ENCODE measurements around the gene TSR1. TPM values are rescaled to one million over a fixed set of nuclear protein-coding genes. Genes with fewer than 3 reads are reported as not detected.

Gene TSR1
- total RNA-seq, 1 experiment from 2014 or later: 42.5 TPM

DNA sequence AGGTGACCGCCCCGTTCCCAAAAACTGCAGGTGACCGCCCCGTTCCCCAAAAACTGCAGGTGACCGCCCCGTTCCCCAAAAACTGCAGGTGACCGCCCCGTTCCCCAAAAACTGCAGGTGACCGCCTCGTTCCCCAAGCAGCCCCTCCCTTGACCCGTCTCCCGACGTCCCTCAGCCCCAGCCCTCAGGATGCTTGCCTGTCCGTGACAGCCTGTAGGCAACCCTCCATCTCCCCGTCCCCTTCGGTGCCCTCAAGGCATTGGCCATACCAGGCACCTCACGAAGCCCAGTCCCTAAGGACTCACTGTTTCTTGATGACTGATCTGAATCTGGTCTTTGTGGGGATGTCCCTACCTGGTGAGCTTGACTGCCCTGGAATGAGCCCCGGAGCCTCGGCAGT lies 26.2 kb upstream of the TSR1 start:
- intact Hi-C loops (cut with micrococcal nuclease; ENCODE audit: unreplicated experiment): no loop called here
- no TSS peak for BruUV-seq (replicated peaks)
- no peaks in the 10 kb centered on the region for H3K9me2 ChIP-seq (ENCODE audit: insufficient read depth)
- CTCF ChIA-PET: interaction anchor here (0.5 kb wide), 1 partner anchor 18 kb away, joined by 3 read pairs; no protein-coding TSS in a partner anchor
- no peaks in the 10 kb centered on the region for H3K27me3 ChIP-seq (ENCODE audit: insufficient read depth, low read depth)
- peaks cover 34% of the 10 kb centered on the region for H3F3A ChIP-seq (ENCODE audit: insufficient read depth, low read depth)
- H3K4me2 ChIP-seq: no peak overlapping the region
- peaks cover 43% of the 10 kb centered on the region for H3K4me1 ChIP-seq (replicated peaks; ENCODE audit: insufficient read depth)
- H3K79me2 ChIP-seq (ENCODE audit: low read depth): no peaks in the 10 kb centered on the region
- TF ChIP-seq, protein P1, sequence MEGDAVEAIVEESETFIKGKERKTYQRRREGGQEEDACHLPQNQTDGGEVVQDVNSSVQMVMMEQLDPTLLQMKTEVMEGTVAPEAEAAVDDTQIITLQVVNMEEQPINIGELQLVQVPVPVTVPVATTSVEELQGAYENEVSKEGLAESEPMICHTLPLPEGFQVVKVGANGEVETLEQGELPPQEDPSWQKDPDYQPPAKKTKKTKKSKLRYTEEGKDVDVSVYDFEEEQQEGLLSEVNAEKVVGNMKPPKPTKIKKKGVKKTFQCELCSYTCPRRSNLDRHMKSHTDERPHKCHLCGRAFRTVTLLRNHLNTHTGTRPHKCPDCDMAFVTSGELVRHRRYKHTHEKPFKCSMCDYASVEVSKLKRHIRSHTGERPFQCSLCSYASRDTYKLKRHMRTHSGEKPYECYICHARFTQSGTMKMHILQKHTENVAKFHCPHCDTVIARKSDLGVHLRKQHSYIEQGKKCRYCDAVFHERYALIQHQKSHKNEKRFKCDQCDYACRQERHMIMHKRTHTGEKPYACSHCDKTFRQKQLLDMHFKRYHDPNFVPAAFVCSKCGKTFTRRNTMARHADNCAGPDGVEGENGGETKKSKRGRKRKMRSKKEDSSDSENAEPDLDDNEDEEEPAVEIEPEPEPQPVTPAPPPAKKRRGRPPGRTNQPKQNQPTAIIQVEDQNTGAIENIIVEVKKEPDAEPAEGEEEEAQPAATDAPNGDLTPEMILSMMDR (conservative IDR thresholded peaks at IDR 0.05): no peak
- no peak for TF ChIP-seq EZH2 (IDR thresholded peaks at IDR 0.05; ENCODE audit: low read depth)
- H3K27ac ChIP-seq: no peak overlapping the region
- no peaks in the 10 kb centered on the region for H3K9me3 ChIP-seq (ENCODE audit: insufficient read depth, low read depth)
- no peaks in the 10 kb centered on the region for H3K36me3 ChIP-seq (ENCODE audit: low read depth)
- POLR2A ChIA-PET (ENCODE audit: unreplicated experiment): no interaction called here
- no peak overlapping the region for H2AFZ ChIP-seq
- H4K20me1 ChIP-seq (ENCODE audit: insufficient read depth): 0 out of 2 replicates have a peak, but pooled peaks cover 3% of the 10 kb centered on the region
- no peak for DNase-seq
- no peak overlapping the region for H3K4me3 ChIP-seq

DNA sequence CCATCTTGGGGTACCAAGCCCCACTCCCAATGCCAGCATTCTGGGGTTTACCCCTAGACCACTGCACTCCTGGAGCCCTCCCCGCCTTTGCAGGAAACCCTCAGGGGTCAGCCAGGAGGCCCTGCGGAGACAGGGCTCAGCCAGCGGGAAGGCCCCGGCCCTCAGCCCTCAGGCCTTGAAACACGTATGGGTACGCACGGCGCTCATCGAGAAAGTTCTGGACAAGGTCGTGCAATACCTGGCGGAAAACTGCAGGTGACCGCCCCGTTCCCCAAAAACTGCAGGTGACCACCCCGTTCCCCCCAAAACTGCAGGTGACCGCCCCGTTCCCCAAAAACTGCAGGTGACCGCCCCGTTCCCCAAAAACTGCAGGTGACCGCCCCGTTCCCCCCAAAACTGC lies 25.8 kb upstream of the TSR1 start:
- TF ChIP-seq, protein P1 (conservative IDR thresholded peaks at IDR 0.05): no peak
- TF ChIP-seq EZH2 (IDR thresholded peaks at IDR 0.05; ENCODE audit: low read depth): no peak
- Histone ChIP-seq H3K79me2 (ENCODE audit: low read depth) (no peaks in the 10 kb centered on the region), H3K27ac (no peak overlapping the region), H3K36me3 (ENCODE audit: low read depth) (no peaks in the 10 kb centered on the region), H3F3A (ENCODE audit: insufficient read depth, low read depth) (peaks cover 38% of the 10 kb centered on the region), H3K27me3 (ENCODE audit: insufficient read depth, low read depth) (no peaks in the 10 kb centered on the region), H4K20me1 (ENCODE audit: insufficient read depth) (0 out of 2 replicates have a peak, but pooled peaks cover 3% of the 10 kb centered on the region), H3K4me1 (replicated peaks; ENCODE audit: insufficient read depth) (peaks cover 43% of the 10 kb centered on the region), H3K4me3 (no peak overlapping the region), H3K9me3 (ENCODE audit: insufficient read depth, low read depth) (no peaks in the 10 kb centered on the region), H3K9me2 (ENCODE audit: insufficient read depth) (no peaks in the 10 kb centered on the region), H2AFZ (no peak overlapping the region), H3K4me2 (no peak overlapping the region)
- ChIA-PET CTCF (interaction anchor here (1.2 kb wide), 1 partner anchor 20 kb away, joined by 7 read pairs; no protein-coding TSS in a partner anchor), POLR2A (ENCODE audit: unreplicated experiment) (interaction anchor here (0.5 to 0.6 kb wide), 4 partner anchors 9 to 257 kb away, joined by 3 to 5 read pairs (median 4); partner anchors contain the start of gene TSR1)
- BruUV-seq (replicated peaks): no TSS peak
- no peak for DNase-seq
- intact Hi-C loops (cut with micrococcal nuclease; ENCODE audit: unreplicated experiment): no loop called here

DNA sequence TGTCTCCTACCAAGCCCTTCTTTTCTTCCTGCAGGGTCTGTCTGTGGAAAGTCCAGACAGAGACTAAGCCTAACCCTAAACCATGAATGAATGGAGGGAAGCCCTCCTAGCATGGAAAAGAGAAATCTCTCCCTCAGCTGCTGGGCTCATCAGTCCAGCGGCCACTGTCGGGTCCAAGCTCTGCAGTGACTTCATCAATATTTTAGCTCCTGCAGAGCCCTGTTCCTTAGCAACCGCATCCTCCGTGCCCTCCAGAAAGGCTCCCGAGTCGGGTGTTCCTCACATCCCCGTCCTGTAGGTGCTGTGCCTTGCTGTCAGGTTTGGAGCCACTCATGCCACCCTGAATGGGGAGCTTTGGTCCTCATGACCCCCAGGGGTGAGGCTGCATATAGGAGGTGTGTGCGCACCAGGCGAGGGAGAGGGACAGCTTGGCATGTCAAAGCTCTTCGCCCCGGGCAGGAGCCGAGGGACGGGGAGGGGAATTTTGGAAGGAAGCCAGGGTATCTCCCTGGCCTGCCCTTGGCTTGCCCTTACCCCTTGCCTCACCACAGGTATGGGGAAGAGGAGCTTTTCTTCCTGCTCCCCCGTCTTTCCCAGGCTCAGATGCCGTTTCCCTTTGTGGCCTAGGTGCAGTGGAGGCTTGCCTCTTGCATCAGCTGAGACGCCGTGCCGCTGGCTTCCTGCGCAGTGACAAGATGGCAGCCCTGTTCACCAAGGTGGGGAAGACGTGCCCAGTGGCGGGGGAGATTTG lies 24.9 kb upstream of the TSR1 start:
- H3K9me3 ChIP-seq (ENCODE audit: insufficient read depth, low read depth): no peaks in the 10 kb centered on the region
- H3K79me2 ChIP-seq (ENCODE audit: low read depth): no peaks in the 10 kb centered on the region
- H3K9me2 ChIP-seq (ENCODE audit: insufficient read depth): no peaks in the 10 kb centered on the region
- no peak overlapping the region for H3K27ac ChIP-seq
- POLR2A ChIA-PET (ENCODE audit: unreplicated experiment): interaction anchor here (0.5 to 1.4 kb wide), 10 partner anchors 8 to 258 kb away, joined by 3 to 6 read pairs (median 4); partner anchors contain the start of gene TSR1
- H3K27me3 ChIP-seq (ENCODE audit: insufficient read depth, low read depth): no peaks in the 10 kb centered on the region
- H3K4me2 ChIP-seq: no peak overlapping the region
- CTCF ChIA-PET: interaction anchor here (0.6 to 1.3 kb wide), 6 partner anchors 13 to 314 kb away, joined by 3 to 11 read pairs (median 6); no protein-coding TSS in a partner anchor
- no TSS peak for BruUV-seq (replicated peaks)
- intact Hi-C loops (cut with micrococcal nuclease; ENCODE audit: unreplicated experiment): no loop called here
- H3K4me1 ChIP-seq (replicated peaks; ENCODE audit: insufficient read depth): peaks cover 43% of the 10 kb centered on the region
- H3F3A ChIP-seq (ENCODE audit: insufficient read depth, low read depth): peaks cover 38% of the 10 kb centered on the region
- no peaks in the 10 kb centered on the region for H3K36me3 ChIP-seq (ENCODE audit: low read depth)
- no peak for TF ChIP-seq EZH2 (IDR thresholded peaks at IDR 0.05; ENCODE audit: low read depth)
- TF ChIP-seq, protein P1 (conservative IDR thresholded peaks at IDR 0.05): no peak
- no peak overlapping the region for H2AFZ ChIP-seq
- peak; percentile 72 to 84 for DNase-seq
- no peak overlapping the region for H3K4me3 ChIP-seq
- H4K20me1 ChIP-seq (ENCODE audit: insufficient read depth): 0 out of 2 replicates have a peak, but pooled peaks cover 3% of the 10 kb centered on the region
